Right lobe of liver (tissue), 6 donors: ENCODE measurements around the gene LUZP2. TPM values are rescaled to one million over a fixed set of nuclear protein-coding genes. Genes with fewer than 3 reads are reported as not detected.

Source experiments
- ATAC-seq, 4 donors: fragments of 200-7000 bp; cut with Tn5 transposase; one replicate each; pipeline ENCODE4 v1.9.1; 2020; ENCODE audit warnings: mild to moderate bottlenecking in 4 of 4, moderate library complexity in 4 of 4
- DNase-seq, 3 donors: peaks; one replicate each; pipeline ENCODE4 v3.0.0-alpha.2; 2020
- H3K27ac ChIP-seq, 3 donors: fragments of 200-600 bp; one replicate each; pipeline ENCODE4 v1.8.0; 2022
- H3K27me3 ChIP-seq, 2 donors: fragments of 200-600 bp; one replicate each; pipeline ENCODE4 v1.8.0; 2022
- H3K36me3 ChIP-seq, 4 donors: fragments of 200-600 bp; sonication (generic) in 1 of 4; one replicate each; pipeline versions ENCODE4 v1.5.1 to v1.8.0; 2017 to 2022; ENCODE audit warnings: control low read depth in 1 of 4
- H3K4me1 ChIP-seq, 4 donors: fragments of 200-600 bp; sonication (generic) in 1 of 4; one replicate each; pipeline versions ENCODE4 v1.5.1 to v1.8.0; 2017 to 2022; ENCODE audit warnings: control low read depth in 1 of 4
- H3K4me3 ChIP-seq, 3 donors: fragments of 200-600 bp; one replicate each; pipeline ENCODE4 v1.8.0; 2022
- H3K9me3 ChIP-seq, 4 donors: fragments of 200-600 bp; sonication (generic) in 1 of 4; one replicate each; pipeline versions ENCODE4 v1.5.1 to v1.8.0; 2017 to 2022; ENCODE audit warnings: control low read depth in 1 of 4
- CTCF ChIP-seq, 4 donors: fragments of 200-600 bp in 3 of 4; fragments of 450-650 bp in 1 of 4; IDR thresholded peaks; one replicate each; pipeline versions ENCODE4 v1.5.1 to v1.8.0; 2016 to 2022; ENCODE audit warnings: antibody characterized with exemption in 4 of 4, mild to moderate bottlenecking in 2 of 4
- POLR2A ChIP-seq: fragments of 450-650 bp; IDR thresholded peaks from one replicate; pipeline ENCODE4 v1.6.1; 2017; ENCODE audit warnings: antibody characterized with exemption, mild to moderate bottlenecking
- WGBS: methylation state at CpG from one replicate; pipeline ENCODE4 v1.1.6; 2018; ENCODE audit warnings: low coverage, low lambda C conversion rate; ENCODE audit not compliant: insufficient coverage; ENCODE audit errors: missing lambda C conversion rate; 5-methylcytosine and 5-hydroxymethylcytosine counted together
- intact Hi-C, 2 donors: fragments of 100-400 bp; cut with DNase I; formaldehyde crosslinking; loops; one replicate each; pipeline versions ENCODE4 v1.11.2 to v1.14.1; 2022
- total RNA-seq, 6 experiments: library from RNA; depleted of rRNA in 2 of 6; stranded (reverse); fragments of >200 nt in 2 of 6; fragmentation: NEBNext Ultra II Directional in 3 of 6; extraction: Animal tissue kit (Norgen Biotek cat#: 25700) in 3 of 6; gene quantifications; one replicate each; pipeline versions ENCODE4 v1.1.0 to v1.2.4, GENCODE V29; 2016 to 2023
- donor health status: DM: no; HTN: yes; CAD: no.
- donor health status: DM: no; HTN: no; CAD: no.
- donor health status: DM: no; HTN: no; CAD: no.
- donor health status: DM: no; HTN: yes; CAD: no.
- donor health status: DM: no; HTN: yes; CAD: no.

LUZP2 gene
- total RNA-seq, 6 experiments from 2014 or later: not detected

- no peaks in the 10 kb centered on the region for H3K27me3 ChIP-seq
- H3K27ac ChIP-seq: no peak overlapping the region
- ATAC-seq: no peak
- no peaks in the 10 kb centered on the region for H3K9me3 ChIP-seq
- no peak overlapping the region for H3K4me3 ChIP-seq
- no peaks in the 10 kb centered on the region for H3K36me3 ChIP-seq
- H3K4me1 ChIP-seq: no peaks in the 10 kb centered on the region
- DNase-seq: no peak
- no peak for TF ChIP-seq POLR2A
- TF ChIP-seq CTCF (IDR thresholded peaks at IDR 0.05): no peak
- intact Hi-C loops: no loop called here
Observed at GRCh38 chr11:24587635-24588034, 90.8 kb downstream of the LUZP2 start.

GRCh38 chr11:24588081-24588480, 91.2 kb downstream of the LUZP2 start:
- Histone ChIP-seq H3K27ac (no peak overlapping the region), H3K36me3 (no peaks in the 10 kb centered on the region), H3K4me3 (no peak overlapping the region), H3K9me3 (no peaks in the 10 kb centered on the region), H3K4me1 (no peaks in the 10 kb centered on the region), H3K27me3 (no peaks in the 10 kb centered on the region)
- 75% methylated on average over 3 of the region's 3 CpGs for WGBS
- no peak for TF ChIP-seq CTCF (IDR thresholded peaks at IDR 0.05)
- TF ChIP-seq POLR2A: no peak
- ATAC-seq (no peak), DNase-seq (no peak)
- intact Hi-C loops: no loop called here

GRCh38 chr11:24589064-24589463, 92.2 kb downstream of the LUZP2 start:
- Histone ChIP-seq H3K4me3 (no peak overlapping the region), H3K4me1 (no peaks in the 10 kb centered on the region), H3K36me3 (no peaks in the 10 kb centered on the region), H3K27me3 (no peaks in the 10 kb centered on the region), H3K27ac (no peak overlapping the region), H3K9me3 (no peaks in the 10 kb centered on the region)
- no peak for TF ChIP-seq POLR2A
- no peak for TF ChIP-seq CTCF (IDR thresholded peaks at IDR 0.05)
- 25% methylated on average over 1 of the region's 1 CpG for WGBS
- DNase-seq: no peak
- intact Hi-C loops: no loop called here
- no peak for ATAC-seq

DNA sequence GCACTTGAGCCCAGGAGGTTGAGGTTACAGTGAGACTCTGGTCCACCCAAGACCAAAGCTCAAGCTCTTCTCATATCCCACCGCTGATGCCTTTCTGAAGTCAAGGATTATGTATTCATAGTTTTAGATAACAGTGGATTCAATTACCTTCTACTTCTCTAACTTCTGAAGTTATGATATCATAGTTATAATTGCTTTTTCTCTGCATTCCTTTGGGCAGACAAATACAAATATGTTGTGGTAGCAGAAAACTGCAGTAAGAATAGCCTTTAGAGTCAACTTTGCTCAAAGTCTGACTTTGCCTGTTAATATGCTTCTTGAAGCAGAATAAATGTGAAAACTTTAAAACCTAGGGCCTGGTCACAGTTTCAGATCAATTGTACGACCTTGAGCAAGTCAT, 94.4 kb downstream of the LUZP2 start:
- Histone ChIP-seq H3K27ac (no peak overlapping the region), H3K4me1 (no peaks in the 10 kb centered on the region), H3K36me3 (no peaks in the 10 kb centered on the region), H3K4me3 (no peak overlapping the region), H3K9me3 (no peaks in the 10 kb centered on the region), H3K27me3 (no peaks in the 10 kb centered on the region)
- DNase-seq: no peak
- 40% methylated on average over 2 of the region's 2 CpGs for WGBS
- TF ChIP-seq CTCF (IDR thresholded peaks at IDR 0.05): no peak
- no peak for ATAC-seq
- intact Hi-C loops: no loop called here

GRCh38 chr11:24592360-24592759, 95.5 kb downstream of the LUZP2 start:
- H3K36me3 ChIP-seq: no peaks in the 10 kb centered on the region
- H3K4me3 ChIP-seq: no peak overlapping the region
- 59% methylated on average over 2 of the region's 2 CpGs for WGBS
- TF ChIP-seq POLR2A (no peak), CTCF (IDR thresholded peaks at IDR 0.05) (no peak)
- no peak for ATAC-seq
- no peak overlapping the region for H3K27ac ChIP-seq
- H3K9me3 ChIP-seq: no peaks in the 10 kb centered on the region
- no peak for DNase-seq
- no peaks in the 10 kb centered on the region for H3K4me1 ChIP-seq
- intact Hi-C loops: no loop called here
- no peaks in the 10 kb centered on the region for H3K27me3 ChIP-seq
